Measurements from ENCODE around the gene DLG5.

Gene DLG5

DNA sequence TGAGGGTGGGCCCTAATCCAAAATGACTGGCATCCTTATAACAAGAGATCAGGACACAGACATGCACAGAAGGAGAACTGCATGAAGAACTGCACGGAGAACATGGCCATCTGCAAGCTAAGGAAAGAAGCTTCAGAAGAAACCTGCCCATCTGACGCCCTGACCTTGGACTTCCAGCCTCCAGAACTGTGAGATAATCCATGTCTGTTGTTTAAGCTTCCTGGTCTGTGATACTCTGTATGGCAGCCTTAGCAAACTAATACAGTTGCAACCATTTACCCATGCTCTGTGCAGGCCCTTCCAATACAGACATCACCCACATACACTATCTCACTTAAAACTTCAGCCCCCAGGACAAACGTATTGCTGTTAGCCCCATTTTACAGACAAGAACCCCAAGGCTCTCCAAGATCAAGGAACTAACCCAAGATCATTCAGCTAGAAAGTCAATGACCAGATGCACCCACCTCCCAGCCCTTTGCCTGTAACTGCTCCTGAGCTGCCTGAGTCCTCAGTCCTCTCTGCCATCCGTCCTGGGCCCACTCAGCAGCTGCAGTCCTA, 39.7 kb downstream of the DLG5 start:
- POLR2A ChIA-PET (ENCODE audit: low non-redundant PET) = no interaction called here
- TF ChIP-seq, protein P1, sequence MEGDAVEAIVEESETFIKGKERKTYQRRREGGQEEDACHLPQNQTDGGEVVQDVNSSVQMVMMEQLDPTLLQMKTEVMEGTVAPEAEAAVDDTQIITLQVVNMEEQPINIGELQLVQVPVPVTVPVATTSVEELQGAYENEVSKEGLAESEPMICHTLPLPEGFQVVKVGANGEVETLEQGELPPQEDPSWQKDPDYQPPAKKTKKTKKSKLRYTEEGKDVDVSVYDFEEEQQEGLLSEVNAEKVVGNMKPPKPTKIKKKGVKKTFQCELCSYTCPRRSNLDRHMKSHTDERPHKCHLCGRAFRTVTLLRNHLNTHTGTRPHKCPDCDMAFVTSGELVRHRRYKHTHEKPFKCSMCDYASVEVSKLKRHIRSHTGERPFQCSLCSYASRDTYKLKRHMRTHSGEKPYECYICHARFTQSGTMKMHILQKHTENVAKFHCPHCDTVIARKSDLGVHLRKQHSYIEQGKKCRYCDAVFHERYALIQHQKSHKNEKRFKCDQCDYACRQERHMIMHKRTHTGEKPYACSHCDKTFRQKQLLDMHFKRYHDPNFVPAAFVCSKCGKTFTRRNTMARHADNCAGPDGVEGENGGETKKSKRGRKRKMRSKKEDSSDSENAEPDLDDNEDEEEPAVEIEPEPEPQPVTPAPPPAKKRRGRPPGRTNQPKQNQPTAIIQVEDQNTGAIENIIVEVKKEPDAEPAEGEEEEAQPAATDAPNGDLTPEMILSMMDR (conservative IDR thresholded peaks at IDR 0.05; ENCODE audit: low read depth) = no peak
- DNase-seq (ENCODE audit: low spot score) = no peak
- H3K27ac ChIP-seq = peak overlapping the region; percentile 38; the same call in 1 of the 2 replicates
- CTCF ChIA-PET = no interaction called here

DNA sequence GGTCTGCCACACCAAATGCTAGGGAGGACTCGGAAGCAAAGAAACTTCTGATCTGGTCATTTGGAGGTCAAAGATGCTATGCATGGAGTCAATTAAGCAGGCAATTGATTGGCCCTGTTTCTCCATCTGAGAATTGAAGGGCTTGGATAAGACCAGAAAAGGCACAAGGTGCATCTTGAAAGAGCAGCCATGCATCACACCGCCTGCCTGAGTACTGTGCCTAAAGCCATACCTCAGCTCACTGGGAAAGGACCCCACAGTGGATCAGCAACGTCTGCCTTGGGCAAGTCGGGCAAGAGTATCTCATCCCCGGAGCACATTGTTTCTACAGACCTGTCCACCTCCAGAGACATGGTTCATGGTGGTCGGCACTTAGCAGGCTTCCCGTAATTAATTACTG, 42.4 kb downstream of the DLG5 start:
- CTCF ChIA-PET = no interaction called here
- H3K27ac ChIP-seq = peak overlapping the region; percentile 30
- POLR2A ChIA-PET (ENCODE audit: low non-redundant PET) = no interaction called here
- TF ChIP-seq, protein P1 (conservative IDR thresholded peaks at IDR 0.05; ENCODE audit: low read depth) = no peak
- DNase-seq (ENCODE audit: low spot score) = no peak

DNA sequence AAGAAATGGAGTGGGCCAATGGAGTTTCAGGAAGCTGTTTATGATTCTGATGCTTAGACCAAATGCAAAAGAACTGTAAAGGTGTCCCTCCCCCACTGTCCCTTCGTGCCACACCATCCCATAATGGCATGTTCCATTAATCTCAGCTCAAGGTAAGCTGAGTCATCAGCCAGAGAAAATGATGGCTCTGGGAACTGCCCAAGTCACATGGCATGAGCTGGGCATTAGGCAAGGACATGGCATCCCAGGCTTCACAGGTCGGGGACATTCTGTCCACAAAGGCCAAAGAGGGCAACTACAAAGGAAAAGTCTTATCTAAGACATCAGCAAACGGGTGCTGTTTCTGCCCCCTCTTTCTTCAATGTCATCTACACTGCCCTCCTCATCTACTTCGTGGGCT, 44.9 kb downstream of the DLG5 start:
- TF ChIP-seq, protein P1 (conservative IDR thresholded peaks at IDR 0.05; ENCODE audit: low read depth) = no peak
- CTCF ChIA-PET = interaction anchor here (0.9 to 1.0 kb wide), 2 partner anchors 8 to 45 kb away, joined by 3 read pairs; partner anchors contain the start of gene DLG5
- POLR2A ChIA-PET (ENCODE audit: low non-redundant PET) = no interaction called here
- peak overlapping the region; percentile 50 for H3K27ac ChIP-seq
- no peak for DNase-seq (ENCODE audit: low spot score)

DNA sequence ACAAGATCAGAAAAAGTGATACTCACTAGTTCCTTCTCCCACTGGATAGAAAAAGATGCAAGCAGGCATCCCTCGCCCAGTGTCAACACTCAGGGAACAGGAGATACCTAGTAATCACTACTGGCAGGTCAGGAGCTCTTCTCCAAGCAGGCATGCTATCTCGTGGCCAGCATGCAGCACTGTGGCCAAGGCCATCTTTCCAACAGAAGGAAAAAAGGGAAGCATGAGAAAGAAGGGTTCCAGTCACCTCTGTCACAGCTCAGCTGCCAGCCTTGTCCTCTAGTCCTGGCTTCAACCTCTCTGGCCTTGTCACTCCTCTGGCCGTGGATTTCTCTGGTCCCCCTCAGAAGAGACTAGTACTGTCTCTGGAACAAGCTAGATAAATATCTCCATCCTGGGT, 45.3 kb downstream of the DLG5 start:
- POLR2A ChIA-PET (ENCODE audit: low non-redundant PET) = no interaction called here
- H3K27ac ChIP-seq = peak overlapping the region; percentile 50
- CTCF ChIA-PET = interaction anchor here (0.9 to 1.0 kb wide), 2 partner anchors 9 to 46 kb away, joined by 3 read pairs; partner anchors contain the start of gene DLG5
- TF ChIP-seq, protein P1 (conservative IDR thresholded peaks at IDR 0.05; ENCODE audit: low read depth) = no peak
- DNase-seq (ENCODE audit: low spot score) = no peak

DNA sequence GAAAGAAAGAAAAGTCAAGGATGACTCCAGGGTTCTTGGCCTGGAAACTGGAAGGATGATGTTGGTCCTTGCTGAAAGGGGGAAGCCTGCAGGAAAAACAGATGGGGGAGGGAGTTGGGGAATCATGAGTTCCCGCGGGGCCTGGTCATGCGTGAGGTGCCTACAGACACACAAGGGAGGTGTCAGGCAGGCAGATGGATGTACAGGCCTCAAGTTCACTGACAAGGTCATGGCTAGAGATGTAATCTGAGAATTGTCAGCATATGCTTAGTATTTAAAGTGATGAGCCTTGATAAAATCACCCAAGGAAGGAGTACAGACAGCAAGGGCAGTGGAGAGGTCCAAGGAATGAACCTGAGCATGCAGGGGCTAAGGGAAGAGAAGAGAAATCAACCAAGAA, 46.8 kb downstream of the DLG5 start:
- peak overlapping the region; percentile 47 for H3K27ac ChIP-seq
- CTCF ChIA-PET = no interaction called here
- POLR2A ChIA-PET (ENCODE audit: low non-redundant PET) = no interaction called here
- TF ChIP-seq, protein P1 (conservative IDR thresholded peaks at IDR 0.05; ENCODE audit: low read depth) = no peak
- DNase-seq (ENCODE audit: low spot score) = no peak

DNA sequence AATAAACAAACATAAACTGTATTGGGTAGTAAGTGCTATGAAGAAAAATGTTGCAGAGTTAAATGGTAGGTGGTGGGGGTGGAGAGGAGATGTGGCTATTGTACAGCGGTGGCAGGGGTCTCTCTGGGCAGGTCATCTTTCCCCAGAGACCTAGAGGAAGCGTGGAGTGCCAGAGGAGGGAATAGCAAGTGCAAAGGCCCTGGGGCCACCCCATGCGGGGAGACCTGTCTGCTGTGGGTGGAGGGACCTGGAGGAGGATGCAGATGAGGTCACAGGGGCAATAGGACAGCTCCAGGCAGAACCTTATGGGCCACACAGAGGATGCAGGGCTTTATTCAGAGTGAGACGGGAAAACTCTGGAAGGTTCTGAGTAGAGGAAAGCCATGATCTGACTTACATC, 47.5 kb downstream of the DLG5 start:
- ChIA-PET POLR2A (ENCODE audit: low non-redundant PET) (no interaction called here), CTCF (interaction anchor here (0.5 kb wide), 1 partner anchor 32 kb away, joined by 3 read pairs; no protein-coding TSS in a partner anchor)
- DNase-seq (ENCODE audit: low spot score) = no peak

More for the DNA sequence above, 47.5 kb downstream of the DLG5 start:
- peak overlapping the region; percentile 77 for H3K27ac ChIP-seq
- TF ChIP-seq, protein P1 (conservative IDR thresholded peaks at IDR 0.05; ENCODE audit: low read depth) = no peak
